Stomach (tissue), 9 donors: ENCODE results near the gene SYT14. TPM values are rescaled to one million over a fixed set of nuclear protein-coding genes. Genes with fewer than 3 reads are reported as not detected.
"Not testable (repeated sequence)": the region's sequence is repeated elsewhere in the genome, so short reads cannot be mapped to it uniquely, and the experiment has no call there.

Source experiments
- DNase-seq, 2 donors: peaks; one replicate each; pipeline versions ENCODE4 v3.0.0 to v3.0.0-alpha.2; 2013 to 2019
- H3K27ac ChIP-seq, 5 donors: fragments of 200-600 bp in 4 of 5; sonication (generic) in 4 of 5; one replicate each; pipeline ENCODE4 v1.5.1; 2013 to 2019; ENCODE audit warnings: mild to moderate bottlenecking in 1 of 5, moderate library complexity in 1 of 5
- H3K27me3 ChIP-seq, 3 donors: fragments of 200-600 bp; sonication (generic); one replicate each; pipeline ENCODE4 v1.5.1; 2017 to 2019; ENCODE audit warnings: mixed run types in 1 of 3
- H3K36me3 ChIP-seq, 4 donors: fragments of 200-600 bp; sonication (generic); 1 replicate in 3 of 4; 2 replicates in 1 of 4; pipeline ENCODE4 v1.5.1; 2016 to 2019
- H3K4me1 ChIP-seq, 4 donors: fragments of 200-600 bp; sonication (generic); one replicate each; pipeline ENCODE4 v1.5.1; 2016 to 2019
- H3K4me3 ChIP-seq, 4 donors: fragments of 200-600 bp; sonication (generic) in 3 of 4; one replicate each; pipeline ENCODE4 v1.5.1; 2016 to 2019; ENCODE audit warnings: mild to moderate bottlenecking in 1 of 4
- H3K9me3 ChIP-seq, 4 donors: fragments of 200-600 bp; sonication (generic); one replicate each; pipeline ENCODE4 v1.5.1; 2016 to 2019
- EP300 ChIP-seq: sonication (generic); formaldehyde crosslinking; IDR thresholded peaks from one replicate; pipeline ENCODE4 v1.6.1; 2017; ENCODE audit warnings: antibody characterized with exemption
- POLR2A ChIP-seq, 4 donors: fragments of 450-650 bp; IDR thresholded peaks; one replicate each; pipeline ENCODE4 v1.6.1; 2016; ENCODE audit warnings: antibody characterized with exemption in 4 of 4, control low read depth in 2 of 4, mild to moderate bottlenecking in 1 of 4, moderate library complexity in 1 of 4
- POLR2AphosphoS5 ChIP-seq, 3 donors: sonication (generic); formaldehyde crosslinking; IDR thresholded peaks; one replicate each; pipeline ENCODE4 v1.6.1; 2016; ENCODE audit warnings: antibody characterized with exemption in 3 of 3
- WGBS, 5 donors: extraction: QIAGEN DNeasy Blood & Tissue Kit in 3 of 5; methylation state at CpG; one replicate each; pipeline versions ENCODE4 v1.1.5 to v1.1.7; 2013 to 2018; 5-methylcytosine and 5-hydroxymethylcytosine counted together
- intact Hi-C: fragments of 100-400 bp; cut with DNase I; formaldehyde crosslinking; loops from one replicate; pipeline ENCODE4 v1.15.1; 2023; ENCODE audit warnings: low total_unique reads
- polyA plus RNA-seq, 3 donors: library from polyadenylated mRNA; stranded (reverse); fragments of 200-250 nt; gene quantifications; one replicate each; pipeline ENCODE4 v1.2.3, GENCODE V29; 2013
- total RNA-seq, 5 donors: library from RNA; depleted of rRNA; stranded (reverse); fragments of >200 nt; gene quantifications; one replicate each; pipeline versions ENCODE4 v1.1.0 to v1.2.3, GENCODE V29; 2014 to 2016
- TF ChIP-seq, protein P1 (sequence below), 7 experiments: fragments of 450-650 bp in 4 of 7; fragments of 200-600 bp in 3 of 7; sonication (generic) in 3 of 7; IDR thresholded peaks; one replicate each; pipeline ENCODE4 v1.5.1; 2016 to 2019; ENCODE audit warnings: antibody characterized with exemption in 7 of 7, control low read depth in 2 of 7, mild to moderate bottlenecking in 1 of 7
- donor health status: healthy with polysubstance abuse.
- donor health status: Bipolar disorder and iron deficiency.
- donor health status: healthy.

SYT14 gene
- total and polyA plus RNA-seq, 8 donors, result 0.03 to 1.1 (median 0.10) TPM; not detected in 4

DNA sequence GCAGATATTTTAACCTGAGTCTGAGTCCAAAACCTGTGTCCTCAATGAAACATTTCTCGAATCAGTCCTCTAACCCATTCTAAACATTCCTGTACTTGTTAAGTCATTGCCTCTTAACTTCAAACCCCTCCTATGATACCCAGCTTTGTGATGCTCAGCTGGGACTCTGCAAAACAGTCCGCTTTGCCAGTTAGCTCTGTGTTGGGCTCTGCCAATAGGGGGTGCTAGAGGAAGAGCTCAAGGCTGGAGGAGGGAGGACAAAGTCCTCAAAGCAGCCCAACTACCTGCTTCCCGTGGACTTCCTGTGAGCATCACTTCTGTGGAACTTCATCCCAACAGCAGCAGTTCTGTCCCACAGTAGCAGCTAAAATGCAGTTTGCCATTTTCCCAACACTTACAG is 38.1 kb upstream of the SYT14 start:
- intact Hi-C loops, result no loop called here
- H3K27ac ChIP-seq, result no peak overlapping the region
- H3K27me3 ChIP-seq, result no peaks in the 10 kb centered on the region
- no peaks in the 10 kb centered on the region for H3K36me3 ChIP-seq
- no peak overlapping the region for H3K4me3 ChIP-seq
- no peaks in the 10 kb centered on the region for H3K4me1 ChIP-seq
- no peak for TF ChIP-seq POLR2AphosphoS5 (IDR thresholded peaks at IDR 0.05)
- no peak for TF ChIP-seq EP300
- TF ChIP-seq, protein P1, sequence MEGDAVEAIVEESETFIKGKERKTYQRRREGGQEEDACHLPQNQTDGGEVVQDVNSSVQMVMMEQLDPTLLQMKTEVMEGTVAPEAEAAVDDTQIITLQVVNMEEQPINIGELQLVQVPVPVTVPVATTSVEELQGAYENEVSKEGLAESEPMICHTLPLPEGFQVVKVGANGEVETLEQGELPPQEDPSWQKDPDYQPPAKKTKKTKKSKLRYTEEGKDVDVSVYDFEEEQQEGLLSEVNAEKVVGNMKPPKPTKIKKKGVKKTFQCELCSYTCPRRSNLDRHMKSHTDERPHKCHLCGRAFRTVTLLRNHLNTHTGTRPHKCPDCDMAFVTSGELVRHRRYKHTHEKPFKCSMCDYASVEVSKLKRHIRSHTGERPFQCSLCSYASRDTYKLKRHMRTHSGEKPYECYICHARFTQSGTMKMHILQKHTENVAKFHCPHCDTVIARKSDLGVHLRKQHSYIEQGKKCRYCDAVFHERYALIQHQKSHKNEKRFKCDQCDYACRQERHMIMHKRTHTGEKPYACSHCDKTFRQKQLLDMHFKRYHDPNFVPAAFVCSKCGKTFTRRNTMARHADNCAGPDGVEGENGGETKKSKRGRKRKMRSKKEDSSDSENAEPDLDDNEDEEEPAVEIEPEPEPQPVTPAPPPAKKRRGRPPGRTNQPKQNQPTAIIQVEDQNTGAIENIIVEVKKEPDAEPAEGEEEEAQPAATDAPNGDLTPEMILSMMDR (IDR thresholded peaks at IDR 0.05), result no peak
- no peak for DNase-seq
- H3K9me3 ChIP-seq, result no peaks in the 10 kb centered on the region
- WGBS, 5 donors, result 46 to 61% (median 55%) methylated on average over 3 of the region's 3 CpGs

DNA sequence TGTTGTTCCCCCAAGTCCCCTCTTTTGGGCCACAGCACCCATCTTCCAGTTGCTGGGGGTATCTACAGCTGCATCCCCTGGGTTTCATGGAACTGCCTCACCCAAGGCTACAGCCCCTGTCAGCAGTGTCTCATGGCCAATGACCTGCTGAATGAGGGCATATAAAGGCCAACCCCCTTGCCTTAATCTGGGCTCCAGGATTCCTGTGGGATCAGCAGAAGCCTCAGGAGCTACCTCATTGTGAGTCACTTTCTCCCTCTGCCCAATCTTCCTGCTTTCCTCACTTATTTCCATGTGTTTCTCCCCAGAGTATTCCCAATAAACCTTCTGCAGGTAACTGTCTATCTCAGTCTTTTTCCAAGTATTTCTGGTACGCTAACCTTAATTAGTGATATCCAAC is 37.3 kb upstream of the SYT14 start:
- 93 to 100% (median 95%) methylated on average over 1 of the region's 1 CpG for WGBS, 5 donors
- Histone ChIP-seq H3K27ac (no peak overlapping the region), H3K27me3 (no peaks in the 10 kb centered on the region), H3K9me3 (no peaks in the 10 kb centered on the region), H3K4me1 (no peaks in the 10 kb centered on the region), H3K4me3 (no peak overlapping the region), H3K36me3 (no peaks in the 10 kb centered on the region)
- DNase-seq, result no peak
- no peak for TF ChIP-seq EP300
- no peak for TF ChIP-seq POLR2AphosphoS5 (IDR thresholded peaks at IDR 0.05)
- TF ChIP-seq, protein P1 (IDR thresholded peaks at IDR 0.05), result no peak
- no peak for TF ChIP-seq POLR2A (IDR thresholded peaks at IDR 0.05)
- intact Hi-C loops, result no loop called here

DNA sequence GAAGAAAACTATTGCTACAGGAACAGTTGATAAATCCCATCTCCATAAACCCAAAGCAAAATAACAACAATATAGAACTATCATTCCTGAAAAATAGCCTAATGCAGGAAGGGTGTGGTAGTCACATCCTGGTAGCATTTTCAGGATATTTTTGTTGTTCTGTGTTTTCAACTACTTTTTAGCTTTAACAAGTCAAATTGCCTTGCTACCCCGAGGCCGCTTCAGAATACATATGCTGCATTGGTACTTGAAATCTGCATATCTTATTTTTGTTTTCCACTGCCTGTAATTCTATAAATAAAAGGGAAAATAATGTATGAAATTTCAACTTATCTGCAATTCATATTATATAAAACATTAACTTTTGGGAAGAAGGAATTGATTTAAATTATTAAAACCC is 36.8 kb upstream of the SYT14 start:
- H3K4me3 ChIP-seq, result no peak overlapping the region
- no peaks in the 10 kb centered on the region for H3K4me1 ChIP-seq
- no peaks in the 10 kb centered on the region for H3K36me3 ChIP-seq
- no peak for DNase-seq
- H3K9me3 ChIP-seq, result no peaks in the 10 kb centered on the region
- H3K27me3 ChIP-seq, result no peaks in the 10 kb centered on the region
- 88 to 93% (median 90%) methylated on average over 2 of the region's 2 CpGs for WGBS, 5 donors
- TF ChIP-seq, protein P1 (IDR thresholded peaks at IDR 0.05), result no peak
- no peak for TF ChIP-seq POLR2AphosphoS5 (IDR thresholded peaks at IDR 0.05)
- TF ChIP-seq POLR2A (IDR thresholded peaks at IDR 0.05), result no peak
- no peak for TF ChIP-seq EP300
- intact Hi-C loops, result no loop called here
- H3K27ac ChIP-seq, result no peak overlapping the region

DNA sequence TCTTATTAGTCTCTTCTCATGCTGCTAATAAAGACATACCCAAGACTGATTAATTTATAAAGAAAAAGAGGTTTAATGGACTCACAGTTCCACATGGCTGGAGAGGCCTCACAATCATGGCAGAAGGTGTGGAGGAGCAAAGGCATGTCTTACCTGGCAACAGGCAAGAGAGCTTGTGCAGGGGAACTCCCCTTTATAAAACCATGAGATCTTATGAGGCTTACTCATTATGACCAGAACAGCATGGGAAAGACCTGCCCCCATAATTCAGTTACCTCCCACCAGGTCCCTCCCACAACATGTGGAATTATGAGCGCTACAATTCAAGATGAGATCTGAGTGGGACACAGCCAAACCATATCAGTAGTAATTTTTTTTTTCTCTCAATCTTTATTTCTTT is 33.2 kb upstream of the SYT14 start:
- DNase-seq, H3K9me3 ChIP-seq, H3K27ac ChIP-seq, intact Hi-C loops, H3K27me3 ChIP-seq, H3K4me3 ChIP-seq, H3K36me3 ChIP-seq, H3K4me1 ChIP-seq: not testable (repeated sequence)
- WGBS, 5 donors, result 96 to 97% methylated on average over 1 of the region's 1 CpG; no CpG with 5 or more reads in 3 of the 5 donors

DNA sequence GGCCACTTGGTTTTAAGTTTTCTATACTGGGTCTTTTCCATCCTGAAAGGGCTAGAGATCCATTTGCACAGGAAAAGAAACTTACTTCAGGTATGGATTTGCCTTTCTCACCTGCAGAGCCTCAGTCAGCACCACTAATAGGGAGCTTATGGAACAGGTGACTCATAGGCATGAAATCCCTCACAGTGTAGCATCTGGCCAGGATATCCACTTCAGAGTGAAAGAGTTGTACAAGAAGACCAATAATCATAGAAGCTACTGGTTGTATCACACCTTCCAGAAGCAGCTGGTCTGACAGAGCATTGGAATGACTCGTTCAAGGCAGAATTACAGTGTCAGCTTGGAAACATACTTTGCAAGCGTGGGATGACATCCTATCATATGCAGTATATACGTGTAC is 26.3 kb upstream of the SYT14 start:
- intact Hi-C loops, result no loop called here
- Histone ChIP-seq H3K4me1 (no peaks in the 10 kb centered on the region), H3K36me3 (no peaks in the 10 kb centered on the region), H3K4me3 (no peak overlapping the region), H3K27ac (no peak overlapping the region), H3K27me3 (no peaks in the 10 kb centered on the region), H3K9me3 (peaks cover 0 to 4% (median 2%) of the 10 kb centered on the region in 4 donors)
- WGBS, 5 donors, result 40 to 83% (median 81%) methylated on average over 1 to 3 of the region's 3 CpGs; no CpG with 5 or more reads in 2 of the 5 donors
- no peak for TF ChIP-seq EP300
- no peak for TF ChIP-seq POLR2AphosphoS5 (IDR thresholded peaks at IDR 0.05)
- TF ChIP-seq, protein P1 (IDR thresholded peaks at IDR 0.05), result no peak
- TF ChIP-seq POLR2A (IDR thresholded peaks at IDR 0.05), result no peak
- no peak for DNase-seq
